GM19043 (cell line): ENCODE data around the gene EIF2AK2.
A peak's percentile ranks its signal among the peaks of the same experiment; 100 is the strongest.

Experiments used
- ATAC-seq: cut with Tn5 transposase; IDR thresholded peaks from one replicate; pipeline ENCODE4 v1.9.1; 2021; ENCODE audit warnings: low read depth; ENCODE audit not compliant: unreplicated experiment

Gene EIF2AK2

DNA sequence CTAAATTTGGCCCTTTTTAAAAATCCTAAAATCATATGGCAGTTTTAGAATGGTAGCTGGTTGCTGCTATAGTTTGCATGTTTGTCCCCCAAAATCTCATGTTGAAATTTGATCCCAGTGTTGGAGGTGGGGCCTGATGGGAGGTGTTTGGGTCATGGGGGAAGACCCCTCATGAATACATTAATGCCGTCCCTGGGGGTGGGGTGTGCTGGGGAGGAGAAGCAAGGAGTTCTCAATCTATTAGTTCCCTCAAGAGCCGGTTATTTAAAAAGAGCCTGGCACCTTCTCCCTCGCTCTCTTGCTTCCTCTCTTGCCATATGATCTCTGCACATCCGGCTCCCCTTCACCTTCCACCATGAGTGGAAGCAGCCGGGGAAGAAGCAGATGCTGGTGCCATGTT is 51.6 kb downstream of the EIF2AK2 start:
- ATAC-seq = no peak

- ATAC-seq = no peak
These were observed 52.6 kb downstream of the EIF2AK2 start for GRCh38 chr2:37104178-37104577.

DNA sequence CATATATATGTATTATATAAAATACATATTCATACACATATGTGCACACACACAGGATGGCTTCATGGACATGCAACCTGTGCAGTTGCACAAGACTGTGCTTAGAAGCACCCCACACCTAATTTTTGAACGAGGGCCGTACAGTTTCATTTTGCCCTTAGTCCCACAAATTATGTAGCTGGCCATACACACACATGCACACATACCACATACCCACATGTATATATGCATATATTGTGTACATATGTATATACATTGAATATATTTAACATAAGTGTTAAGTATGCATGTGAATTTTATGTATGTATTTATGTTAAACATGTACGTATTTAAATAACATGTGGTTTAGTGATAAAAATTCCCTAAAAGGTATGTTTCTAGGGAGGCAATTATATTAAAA is 54.2 kb downstream of the EIF2AK2 start:
- no peak for ATAC-seq

DNA sequence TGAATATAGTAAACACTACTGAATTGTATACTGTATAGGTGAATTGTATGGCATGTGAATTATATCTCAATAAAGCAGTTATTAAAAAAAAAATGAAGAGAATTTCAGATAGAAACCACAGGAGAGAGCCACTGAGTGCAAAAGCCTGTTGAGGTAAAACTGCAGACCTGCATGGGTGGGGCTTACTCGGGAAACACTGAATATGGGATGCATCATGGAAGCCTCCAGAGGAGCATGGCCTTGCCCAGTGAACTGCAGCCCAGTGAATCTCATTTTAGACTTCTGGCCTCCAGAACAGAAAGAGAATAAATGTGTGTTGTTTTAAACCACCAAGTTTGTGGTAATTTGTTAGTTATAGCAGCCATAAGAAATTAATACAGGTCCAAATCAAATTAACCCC is 56.7 kb downstream of the EIF2AK2 start:
- ATAC-seq = no peak

GRCh38 chr2:37098416-37099118 is 58.2 kb downstream of the EIF2AK2 start:
- no peak for ATAC-seq

DNA sequence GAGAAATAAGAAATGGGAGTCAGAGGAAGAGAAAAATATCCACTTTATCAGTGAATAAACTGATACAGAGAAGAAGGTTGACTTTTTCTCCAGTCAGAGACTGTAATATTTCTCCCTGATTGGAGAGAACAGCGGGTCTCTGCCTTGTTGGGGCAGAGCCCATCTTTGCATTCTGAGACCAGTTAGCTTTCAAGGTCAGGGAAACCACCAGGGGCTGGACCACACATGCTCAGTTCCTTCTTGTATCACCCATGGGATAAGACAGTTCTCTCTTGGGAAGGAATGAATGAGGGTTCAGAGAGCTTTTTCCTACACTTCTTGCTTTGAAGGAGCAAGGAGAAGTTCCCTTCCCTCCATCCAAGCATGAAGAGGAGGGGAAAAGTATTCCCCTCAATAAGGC is 60.2 kb downstream of the EIF2AK2 start:
- ATAC-seq = no peak

DNA sequence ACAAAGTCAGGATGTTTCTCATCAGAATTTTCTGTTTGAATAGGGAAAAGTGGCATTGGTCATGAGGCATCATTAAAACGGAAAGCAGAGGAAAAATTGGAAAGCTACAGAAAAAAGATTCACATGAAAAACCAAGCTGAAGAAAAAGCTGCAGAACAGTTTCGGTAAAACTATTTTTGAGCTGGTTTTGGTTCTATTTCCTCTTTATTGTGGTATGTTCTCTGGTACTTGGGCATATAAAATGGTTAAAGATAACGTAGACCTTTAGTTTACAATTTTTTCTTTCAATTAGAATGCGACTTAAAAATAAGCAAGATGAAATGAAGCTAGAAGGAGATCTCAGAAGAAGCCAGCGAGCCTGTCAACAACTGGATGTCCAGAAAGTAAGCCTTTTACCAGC is 64.9 kb downstream of the EIF2AK2 start:
- ATAC-seq = peak; percentile 57

- ATAC-seq = peak; percentile 78
These were observed 66.7 kb downstream of the EIF2AK2 start for GRCh38 chr2:37090019-37090477.

DNA sequence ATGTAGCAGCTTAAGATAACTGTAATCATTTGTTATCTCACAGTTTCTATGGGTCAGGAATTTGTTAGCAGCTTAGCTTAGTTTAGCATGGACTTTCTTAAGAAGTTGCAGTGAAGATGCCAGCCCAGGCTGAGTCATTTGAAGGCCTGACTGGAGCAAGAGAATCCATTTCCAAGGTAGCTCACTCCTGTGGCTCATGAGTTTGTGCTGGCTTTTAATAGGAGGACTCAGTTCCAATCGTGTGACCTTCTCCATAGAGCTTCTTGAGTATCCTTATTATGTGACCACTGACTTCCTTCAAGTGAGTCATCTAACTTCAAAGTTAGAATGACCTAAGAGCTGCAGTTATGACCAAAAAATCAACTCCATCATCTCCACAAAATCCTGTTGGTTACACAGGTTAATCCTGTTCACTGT is 71.0 kb downstream of the EIF2AK2 start:
- ATAC-seq = no peak

- ATAC-seq = no peak
These were observed 72.0 kb downstream of the EIF2AK2 start for GRCh38 chr2:37084797-37085196.

DNA sequence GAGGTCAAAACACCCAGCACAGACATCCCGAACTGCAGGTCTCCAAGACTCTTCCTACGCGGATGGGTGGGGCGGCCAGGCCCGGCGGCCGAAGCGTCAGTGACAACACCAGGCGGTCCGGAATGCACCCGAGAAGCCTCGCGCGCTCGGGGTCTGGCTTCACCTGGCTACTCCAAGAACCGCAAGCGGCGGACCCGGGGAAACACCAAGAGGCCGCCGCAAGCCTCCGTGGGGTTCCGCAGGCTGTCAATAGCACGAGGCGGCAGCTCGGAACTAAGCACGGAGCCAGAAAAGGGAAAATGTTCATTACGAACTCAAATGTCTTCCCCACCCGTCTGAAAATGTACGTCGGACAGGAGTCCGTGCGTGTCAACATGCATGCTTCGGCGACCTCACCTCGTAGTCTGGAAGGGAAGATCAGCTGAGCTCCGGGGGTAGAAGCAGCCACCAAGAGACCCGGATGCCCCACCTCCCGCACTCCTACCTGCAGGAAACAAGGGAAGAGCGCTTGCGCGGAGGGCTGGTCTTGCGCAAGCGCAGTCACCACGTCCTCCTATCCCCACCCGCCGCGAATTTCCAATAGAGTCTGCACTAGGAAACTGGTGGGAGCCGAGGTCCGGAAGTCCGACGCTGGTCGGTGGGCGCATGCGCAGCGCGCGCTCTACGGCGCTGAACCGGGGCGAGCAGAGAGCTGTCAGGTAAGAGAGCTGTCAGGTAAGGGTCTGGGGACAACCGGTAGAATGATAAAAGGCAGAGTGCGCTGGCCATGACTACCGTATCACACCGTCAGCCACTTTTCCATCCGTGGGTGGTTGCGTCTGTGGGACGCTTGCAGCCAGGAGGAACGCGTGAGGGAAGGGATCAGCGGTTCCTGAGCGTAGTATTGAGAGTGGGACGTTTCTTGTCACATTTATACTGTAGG is 72.6 kb downstream of the EIF2AK2 start, which contains the start of the genes GPATCH11 and HEATR5B:
GPATCH11 (plus strand) TSS at position 646 of the 922 bp plus-strand sequence. CDS start 3,864 bp downstream, outside the sequence.
HEATR5B (minus strand) TSS at position 500 of the 922 bp plus-strand sequence. CDS start 958 bp downstream, outside the sequence.
- ATAC-seq = peak; percentile 79

GRCh38 chr2:37080689-37081088 is 76.1 kb downstream of the EIF2AK2 start:
- ATAC-seq = no peak

DNA sequence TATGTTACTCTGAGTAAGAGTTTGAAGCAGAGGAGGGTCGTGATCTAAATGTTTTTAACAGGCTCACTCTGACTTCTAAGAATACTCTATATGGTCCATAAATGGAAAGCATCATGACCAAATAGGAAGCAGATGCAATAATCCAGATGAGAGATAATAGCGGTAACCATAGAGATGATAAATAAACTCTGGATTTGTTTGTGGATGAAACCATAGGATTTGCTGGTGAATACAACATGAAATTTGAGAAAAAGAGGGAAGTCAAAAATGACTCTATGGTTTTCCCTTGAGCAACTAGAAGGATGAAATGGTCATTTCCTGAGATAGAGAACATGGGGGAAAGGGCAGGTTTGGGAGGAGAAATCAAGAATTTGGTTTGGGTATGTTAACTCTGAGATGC is 76.5 kb downstream of the EIF2AK2 start:
- no peak for ATAC-seq

DNA sequence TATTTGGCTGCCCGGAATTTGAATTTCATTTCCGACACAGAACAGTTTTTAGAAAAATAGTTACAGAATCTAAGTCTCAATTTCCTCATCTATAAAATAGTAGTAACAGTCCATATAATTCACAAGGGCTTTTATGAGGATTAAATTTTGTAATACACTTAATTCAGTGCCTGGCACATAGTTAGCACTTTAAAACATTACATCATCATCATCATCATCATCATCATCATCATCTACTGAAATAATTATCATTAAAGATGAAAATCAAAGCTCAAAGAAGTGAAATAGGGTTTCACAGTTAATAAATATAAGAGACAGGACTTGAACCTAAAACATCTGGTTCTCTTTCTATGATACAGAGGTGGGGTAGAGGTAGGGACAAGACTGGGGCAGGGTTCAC is 85.8 kb downstream of the EIF2AK2 start:
- no peak for ATAC-seq

GRCh38 chr2:37068686-37069085 is 88.1 kb downstream of the EIF2AK2 start:
- ATAC-seq = no peak

GRCh38 chr2:37061776-37062175 is 95.0 kb downstream of the EIF2AK2 start:
- no peak for ATAC-seq

DNA sequence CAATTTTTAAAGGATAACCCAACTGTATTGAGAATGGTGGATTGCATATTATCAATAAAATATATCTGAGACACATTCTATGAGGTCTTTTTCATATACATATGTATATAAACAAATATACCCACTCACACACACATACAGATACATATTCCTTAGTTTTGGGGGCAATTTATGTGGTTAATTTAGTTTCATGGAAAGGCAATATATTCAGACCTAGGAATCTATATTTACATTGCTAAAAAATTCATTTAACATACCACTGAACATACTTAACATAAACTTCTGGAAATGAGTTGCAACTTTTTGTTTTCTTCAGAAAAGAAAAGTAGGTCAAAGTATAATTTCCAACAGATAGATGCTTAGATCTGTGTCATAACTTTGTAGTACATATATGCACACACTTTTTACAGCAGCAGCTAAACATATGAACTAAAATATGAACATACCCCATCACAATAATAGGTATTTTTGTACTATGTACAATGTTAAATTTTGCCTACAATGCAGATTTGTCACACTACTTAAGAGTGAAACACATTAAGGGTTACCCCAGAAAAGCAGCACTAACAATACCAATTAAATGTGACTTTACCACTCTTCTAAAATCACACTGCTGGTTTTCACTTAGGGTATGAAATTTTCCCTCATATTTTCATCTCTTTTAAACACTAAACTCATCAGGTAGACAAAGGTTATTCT is 95.6 kb downstream of the EIF2AK2 start:
- ATAC-seq = no peak

DNA sequence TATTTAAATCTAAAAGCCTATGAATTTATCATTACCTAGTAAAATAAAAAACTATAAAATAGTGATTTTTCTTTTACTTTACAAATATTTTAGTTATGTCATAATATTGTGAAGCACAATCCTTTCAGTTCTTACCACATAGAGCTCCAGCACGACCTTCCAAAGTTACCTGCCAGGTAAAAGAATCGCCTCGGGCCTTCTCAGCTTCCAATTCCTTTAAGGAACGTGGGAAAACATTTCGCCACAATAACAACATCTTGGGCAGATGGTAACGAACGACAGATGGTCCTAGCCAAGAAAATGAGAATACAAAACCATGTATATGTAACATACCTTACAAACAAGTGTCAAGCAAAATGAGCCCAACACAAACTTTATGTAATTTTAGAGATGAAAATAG is 96.3 kb downstream of the EIF2AK2 start:
- ATAC-seq = no peak

DNA sequence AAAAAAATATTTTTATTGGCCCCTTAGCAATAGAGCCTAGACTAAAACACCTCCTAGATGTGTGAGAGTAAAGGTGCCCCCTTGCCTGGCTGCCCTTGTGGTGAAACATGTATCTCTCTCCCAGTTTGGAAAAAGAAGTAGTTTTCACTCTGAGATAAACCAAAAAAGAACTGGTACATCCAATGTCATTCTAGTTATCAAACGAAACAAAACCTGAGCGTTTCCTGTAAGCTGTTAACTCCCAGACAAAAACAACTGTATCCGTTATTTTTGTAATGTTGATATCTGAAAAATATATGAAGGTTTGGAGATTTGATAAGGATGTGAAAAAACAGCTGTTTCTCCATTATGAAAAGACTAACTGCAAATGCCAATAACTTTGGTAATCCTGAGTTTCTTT is 96.9 kb downstream of the EIF2AK2 start:
- ATAC-seq = no peak

DNA sequence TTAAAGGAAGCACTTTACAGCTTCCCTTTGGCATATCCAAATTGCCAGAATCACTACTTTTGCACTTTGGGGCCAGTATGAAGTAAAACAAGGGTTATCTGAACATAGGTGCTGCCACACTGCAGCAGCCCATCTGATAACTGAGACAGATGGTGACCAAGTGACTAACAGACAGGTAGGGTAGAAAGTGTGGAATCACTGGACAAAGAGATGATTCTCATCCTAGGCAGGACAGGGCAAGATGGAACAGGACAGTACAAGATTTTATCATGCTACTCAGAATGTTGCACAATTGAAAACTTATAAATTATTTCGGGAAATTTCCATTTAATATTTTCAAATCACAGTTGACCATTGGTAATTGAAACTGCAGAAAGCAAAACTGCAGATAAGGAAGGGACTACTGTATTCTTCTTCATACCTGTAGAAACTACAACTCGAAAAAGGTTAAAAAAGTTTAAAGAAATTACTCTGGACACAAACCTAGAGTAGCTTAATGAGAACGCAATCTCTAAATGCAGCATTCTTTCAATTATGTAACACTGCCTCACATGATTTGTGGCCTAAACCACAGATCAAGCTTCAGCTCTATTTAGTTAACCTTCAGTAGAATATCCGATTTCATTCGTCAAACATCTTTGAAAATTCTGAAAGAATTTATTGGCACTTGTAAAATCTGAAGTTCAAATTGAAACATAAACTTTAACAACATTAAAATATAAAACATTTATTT is 104.0 kb downstream of the EIF2AK2 start:
- ATAC-seq = no peak
